Stimulated activated CD4-positive, alpha-beta T cell treated with anti-CD3 and anti-CD28 coated beads, Interleukin-15, amount 100 ng/mL, for 48 hours (primary cell): ENCODE data around the gene GABRG2.
"Not testable (repeated sequence)": the region's sequence is repeated elsewhere in the genome, so short reads cannot be mapped to it uniquely, and the experiment has no call there.

Experiments used
- DNase-seq, 2 donors: peaks; one replicate each; pipeline ENCODE4 v3.0.0-alpha.2; 2020; ENCODE audit warnings: low read depth in 2 of 2

The GABRG2 gene

DNA sequence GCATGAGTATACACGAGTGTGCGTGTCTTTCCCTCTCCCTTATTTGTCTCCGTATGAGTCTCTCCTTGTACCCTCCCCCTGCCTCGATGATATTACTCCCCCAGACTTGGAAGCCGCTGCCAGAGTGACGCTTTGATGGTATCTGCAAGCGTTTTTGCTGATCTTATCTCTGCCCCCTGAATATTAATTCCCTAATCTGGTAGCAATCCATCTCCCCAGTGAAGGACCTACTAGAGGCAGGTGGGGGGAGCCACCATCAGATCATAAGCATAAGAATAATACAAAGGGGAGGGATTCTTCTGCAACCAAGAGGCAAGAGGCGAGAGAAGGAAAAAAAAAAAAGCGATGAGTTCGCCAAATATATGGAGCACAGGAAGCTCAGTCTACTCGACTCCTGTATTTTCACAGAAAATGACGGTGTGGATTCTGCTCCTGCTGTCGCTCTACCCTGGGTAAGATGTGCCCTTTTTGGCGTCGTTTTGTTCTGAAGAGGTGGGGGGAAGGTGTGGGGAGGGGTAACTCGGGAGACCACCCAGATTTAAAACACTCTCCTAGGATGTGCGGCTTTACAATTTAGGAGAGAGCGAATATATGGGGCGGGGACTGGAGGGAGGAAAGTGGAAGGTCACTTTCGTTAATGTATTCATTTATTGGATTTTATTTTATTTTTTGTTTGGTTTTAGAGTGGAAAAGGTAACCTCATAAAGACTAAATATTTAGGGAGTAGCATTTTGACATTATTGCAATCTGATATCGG is at the start of gene GABRG2:
Gene GABRG2 (plus strand): TSS at position 119 of the 757 bp plus-strand sequence. CDS start 227 bp downstream, at position 346.
- DNase-seq, result no peak

DNA sequence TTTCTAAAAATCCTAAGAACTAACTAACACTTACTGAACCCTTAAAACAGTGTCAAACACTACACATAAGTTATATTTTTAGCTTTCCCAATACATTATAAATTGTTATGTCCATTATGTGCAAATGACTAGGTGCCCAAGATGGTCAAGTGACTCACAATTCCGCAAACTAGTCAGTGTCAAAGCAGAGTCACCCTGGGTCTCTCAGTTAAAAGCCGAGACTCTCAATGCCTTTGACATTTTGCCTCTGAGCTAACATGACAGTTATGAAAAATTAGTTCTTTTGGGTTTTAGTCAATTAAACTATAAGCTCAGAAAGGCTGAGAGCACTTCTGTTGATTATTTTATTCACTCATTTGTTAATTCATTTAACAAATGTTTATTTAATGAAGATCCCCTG is 42.3 kb upstream of the GABRG2 start:
- no peak for DNase-seq

DNA sequence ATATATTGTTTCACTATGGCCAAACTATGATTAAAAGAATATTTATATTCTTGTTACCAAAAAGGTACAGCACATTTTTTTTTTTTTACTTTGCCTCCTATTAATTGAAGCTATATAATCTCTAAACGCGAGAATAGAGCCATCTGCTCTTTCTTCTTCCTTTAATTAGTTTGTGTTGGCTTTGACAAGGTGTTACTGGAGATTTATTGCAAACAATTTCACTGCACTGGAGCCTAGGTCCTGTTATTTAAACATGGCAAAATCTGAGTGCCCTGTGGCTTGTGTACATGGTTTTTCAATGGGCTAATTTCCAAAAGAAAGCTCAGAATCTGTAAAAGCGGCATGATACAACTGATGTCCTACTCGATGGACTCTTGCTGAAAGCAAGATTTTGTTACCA is 40.8 kb upstream of the GABRG2 start:
- no peak for DNase-seq

DNA sequence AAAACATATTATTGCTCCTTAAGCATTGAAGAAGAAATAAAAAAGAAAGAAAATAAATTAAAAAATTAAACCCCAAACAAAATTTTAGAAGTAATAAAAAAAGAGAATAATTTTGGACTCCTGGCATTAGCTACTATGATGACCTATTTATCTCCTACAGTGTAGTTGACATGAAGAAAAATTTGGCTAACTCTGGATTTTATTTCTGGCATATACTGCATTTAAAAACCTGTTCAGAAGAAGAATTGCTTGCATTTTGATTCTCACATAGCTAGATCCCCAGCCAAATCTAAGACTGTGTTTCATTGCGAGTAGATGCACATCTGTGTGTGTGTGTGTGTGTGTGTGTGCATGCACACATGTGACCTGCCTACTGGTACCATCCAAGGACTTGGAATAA is 30.1 kb upstream of the GABRG2 start:
- DNase-seq, result no peak

DNA sequence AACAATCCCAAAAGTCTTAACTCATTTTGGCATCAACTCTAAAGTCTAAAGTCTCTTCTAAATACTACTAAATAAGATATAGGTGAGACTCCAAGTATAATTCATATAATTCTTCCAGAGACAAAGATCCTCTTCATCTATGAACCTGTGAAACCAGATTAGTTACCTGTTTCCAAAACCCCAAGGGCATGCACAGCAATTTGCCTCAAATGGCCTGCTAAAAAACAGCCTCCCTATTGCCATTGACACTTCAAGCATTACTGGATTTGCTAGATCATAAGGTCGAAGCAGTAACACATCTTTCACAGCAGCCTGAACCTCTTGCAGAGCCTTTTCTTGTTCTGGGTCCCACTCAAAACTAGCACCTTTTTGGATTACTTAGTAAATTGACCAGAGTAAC is 20.3 kb upstream of the GABRG2 start:
- no peak for DNase-seq

DNA sequence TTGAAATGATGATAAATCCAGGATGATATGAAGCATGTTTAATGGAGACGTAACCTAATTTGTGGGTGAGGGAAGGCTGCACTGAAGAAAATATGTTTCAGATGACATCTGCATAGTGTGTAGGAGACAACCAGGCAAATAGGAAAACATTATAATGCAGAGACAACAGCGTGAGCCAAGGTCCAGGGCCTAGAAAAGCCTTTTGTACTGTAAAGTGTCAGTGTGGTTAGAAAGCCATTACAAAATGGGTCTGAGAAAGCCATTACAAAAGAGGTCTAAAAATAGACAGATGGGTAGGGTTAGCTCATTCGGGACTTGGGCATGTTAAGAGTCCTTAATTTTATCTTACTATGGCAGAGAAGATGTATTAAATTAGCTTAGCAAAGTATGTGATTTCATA is 14.9 kb upstream of the GABRG2 start:
- DNase-seq, result no peak

DNA sequence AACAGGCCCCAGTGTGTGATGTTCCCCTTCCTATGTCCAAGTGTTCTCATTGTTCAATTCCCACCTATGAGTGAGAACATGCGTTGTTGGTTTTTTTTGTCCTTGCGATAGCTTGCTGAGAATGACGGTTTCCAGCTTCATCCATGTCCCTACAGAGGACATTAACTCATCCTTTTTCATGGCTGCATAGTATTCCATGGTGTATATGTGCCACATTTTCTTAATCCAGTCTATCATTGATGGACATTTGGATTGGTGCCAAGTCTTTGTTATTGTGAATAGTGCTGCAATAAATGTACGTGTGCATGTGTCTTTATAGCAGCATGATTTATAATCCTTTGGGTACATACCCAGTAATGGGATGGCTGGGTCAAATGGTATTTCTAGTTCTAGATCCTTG is 12.5 kb upstream of the GABRG2 start:
- not testable (repeated sequence) for DNase-seq

DNA sequence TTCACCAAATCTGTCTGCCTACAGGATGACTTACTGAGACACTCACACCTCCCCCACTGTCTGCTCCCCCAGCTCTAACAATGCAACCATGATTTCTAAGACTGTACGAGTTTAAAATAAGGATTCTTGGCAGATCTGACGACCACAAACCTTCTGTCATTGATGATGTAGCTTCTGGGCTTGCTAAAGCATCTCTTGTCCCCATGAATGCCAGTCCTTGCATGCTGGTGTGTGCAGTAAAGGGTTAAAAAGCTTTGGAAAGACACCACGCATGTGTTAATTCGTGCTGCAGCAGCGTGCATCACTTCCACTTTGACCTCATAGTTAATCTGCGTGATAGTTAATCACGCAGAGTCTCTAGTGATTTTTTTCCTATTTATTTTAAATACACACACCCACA is 411 bp upstream of the GABRG2 start:
- no peak for DNase-seq

DNA sequence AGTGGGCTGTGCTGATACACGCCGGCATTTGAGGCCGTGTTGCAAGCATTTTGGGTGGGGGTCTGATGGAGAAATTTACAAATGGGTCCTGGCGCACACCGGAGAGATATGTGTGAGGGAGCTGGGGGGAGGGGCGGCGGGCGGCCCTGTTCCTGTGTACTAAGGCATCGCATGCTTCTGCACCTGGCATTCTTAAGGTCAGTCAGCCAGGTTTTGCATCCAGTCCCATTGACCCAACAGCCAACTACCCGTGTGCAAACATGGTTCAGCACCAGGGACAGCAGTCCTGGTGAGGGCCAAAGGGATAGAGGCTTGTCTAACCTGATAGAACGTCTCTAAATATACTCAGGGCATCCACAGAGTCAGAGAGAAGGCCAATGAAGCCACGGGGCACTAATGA is 839 bp downstream of the GABRG2 start:
- DNase-seq, result no peak

DNA sequence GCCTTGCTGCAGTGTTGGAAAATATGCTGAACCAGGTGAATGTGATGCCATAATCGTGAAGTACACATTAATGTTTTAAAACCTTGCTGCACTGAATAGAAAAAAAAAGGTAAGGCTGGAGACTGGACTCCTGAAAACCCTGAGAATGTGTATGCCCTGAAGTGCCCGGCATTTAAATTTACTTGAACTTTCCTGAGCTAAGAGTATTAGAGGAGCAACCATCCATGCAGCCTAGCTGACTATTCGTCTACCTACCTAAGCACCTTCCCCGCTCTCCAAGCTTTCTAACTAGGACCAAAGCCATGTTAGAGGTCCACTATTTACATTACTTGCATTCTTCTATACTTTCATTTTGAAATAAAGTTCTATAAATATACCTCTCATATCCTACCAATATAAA is 1.4 kb downstream of the GABRG2 start:
- no peak for DNase-seq

DNA sequence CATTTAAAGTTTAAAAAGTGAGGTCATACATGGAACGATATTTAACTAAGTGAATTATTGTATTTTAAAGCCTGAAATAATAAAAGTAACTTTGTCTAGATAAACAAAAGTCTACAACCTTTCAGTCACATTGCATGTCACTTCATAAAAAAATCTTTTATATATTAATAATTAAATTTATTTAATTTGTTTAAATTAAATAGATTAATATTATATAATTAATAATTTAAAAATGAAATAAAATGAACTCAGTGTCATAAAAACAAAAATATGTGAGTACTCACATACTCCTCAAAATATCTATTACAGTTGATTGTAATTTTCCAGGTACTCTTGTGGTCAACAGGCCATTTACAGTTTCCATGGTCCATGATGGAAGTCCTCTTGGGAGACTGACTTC is 11.2 kb downstream of the GABRG2 start:
- no peak for DNase-seq

DNA sequence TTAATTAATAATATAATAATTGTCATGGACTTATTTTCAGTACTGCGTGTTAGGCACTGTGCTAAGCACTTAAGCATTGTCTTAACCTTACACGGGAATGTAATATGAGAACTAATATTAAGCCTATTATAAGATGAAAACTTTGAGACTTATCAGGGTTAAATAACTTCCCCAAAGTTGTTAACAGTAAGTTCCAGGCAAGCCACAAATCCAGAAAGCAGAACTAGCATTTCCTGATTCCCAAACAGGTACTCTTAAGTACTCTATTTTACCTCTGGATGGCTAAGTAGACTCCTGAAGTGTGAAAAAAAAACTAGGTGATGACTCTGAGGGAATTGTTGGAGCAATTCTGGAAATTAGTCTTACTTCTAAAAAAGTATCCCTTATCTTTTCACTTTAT is 23.8 kb downstream of the GABRG2 start:
- no peak for DNase-seq

DNA sequence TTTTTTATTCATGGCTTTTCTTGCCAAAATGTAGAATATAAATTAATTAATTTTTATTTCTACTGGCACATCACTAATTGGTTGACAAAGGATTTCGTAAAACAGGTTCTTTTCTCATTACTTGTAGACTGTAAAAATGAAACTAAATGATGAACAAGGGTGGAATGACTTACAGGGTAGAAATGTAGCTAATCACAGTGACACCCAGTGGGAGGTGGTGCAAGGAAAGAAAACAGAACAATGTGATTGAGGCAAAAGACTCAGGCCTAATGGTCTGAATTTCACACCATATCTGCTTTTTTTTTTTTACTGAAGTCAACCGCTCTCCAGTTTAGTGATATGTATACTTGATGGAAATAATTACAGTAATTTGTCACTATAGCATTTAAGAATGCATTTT is 28.9 kb downstream of the GABRG2 start:
- DNase-seq, result no peak

DNA sequence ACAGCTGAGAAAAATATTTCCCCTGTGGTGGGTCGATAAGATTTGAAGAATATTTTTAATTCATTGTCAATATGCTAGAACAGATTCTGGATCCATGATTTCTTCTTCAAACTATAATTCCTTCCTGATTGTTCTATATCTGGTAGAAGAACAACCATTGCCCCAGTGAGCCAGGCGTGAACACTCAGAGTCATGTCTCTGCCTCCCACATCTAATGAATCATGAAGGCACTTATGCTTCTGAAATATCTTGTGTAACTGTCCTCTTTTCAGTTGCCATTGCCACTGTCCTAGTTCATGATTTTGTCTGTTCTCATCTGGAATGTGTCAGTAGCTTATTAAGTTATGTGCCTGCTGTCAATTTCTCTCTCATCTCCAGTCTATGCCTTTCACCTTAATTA is 40.0 kb downstream of the GABRG2 start:
- no peak for DNase-seq

DNA sequence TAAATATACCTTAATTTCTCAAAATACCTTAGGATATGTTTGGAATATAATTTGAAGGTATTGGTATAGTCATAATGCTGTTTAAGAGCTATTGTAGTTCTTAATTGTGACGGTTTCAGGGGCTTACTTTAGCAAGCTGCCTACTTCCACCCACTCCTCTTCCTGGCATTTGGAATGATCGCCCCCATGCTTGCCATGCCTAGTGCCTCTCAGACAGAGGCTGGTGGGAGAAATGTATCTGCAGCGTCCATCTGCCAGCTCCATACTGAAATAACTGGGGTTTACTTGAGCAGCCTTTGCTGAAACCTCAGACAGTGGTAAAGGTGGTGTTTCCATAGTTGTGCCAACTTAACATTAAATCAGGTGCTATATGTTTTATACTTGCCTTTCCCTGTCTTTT is 52.2 kb downstream of the GABRG2 start:
- no peak for DNase-seq

DNA sequence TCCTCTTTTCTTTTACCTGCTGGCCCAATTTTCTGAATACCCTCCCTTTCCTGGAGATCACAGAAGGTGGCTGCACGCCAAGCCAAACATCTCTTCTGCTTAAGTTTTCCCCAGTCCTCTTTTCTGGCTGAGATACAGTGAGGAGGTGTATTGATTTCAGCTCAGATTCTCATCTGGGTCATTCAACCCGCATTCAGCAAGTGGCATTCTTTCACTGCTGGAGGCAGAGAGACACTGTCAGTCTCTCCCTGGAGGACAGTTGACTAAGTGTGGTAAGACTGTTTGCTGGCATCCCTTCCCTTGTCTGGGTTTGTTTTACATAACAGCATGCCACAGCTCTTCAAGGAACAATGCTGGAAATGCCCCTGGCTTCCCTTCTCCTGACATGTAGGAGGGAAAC is 60.5 kb downstream of the GABRG2 start:
- DNase-seq, result no peak

DNA sequence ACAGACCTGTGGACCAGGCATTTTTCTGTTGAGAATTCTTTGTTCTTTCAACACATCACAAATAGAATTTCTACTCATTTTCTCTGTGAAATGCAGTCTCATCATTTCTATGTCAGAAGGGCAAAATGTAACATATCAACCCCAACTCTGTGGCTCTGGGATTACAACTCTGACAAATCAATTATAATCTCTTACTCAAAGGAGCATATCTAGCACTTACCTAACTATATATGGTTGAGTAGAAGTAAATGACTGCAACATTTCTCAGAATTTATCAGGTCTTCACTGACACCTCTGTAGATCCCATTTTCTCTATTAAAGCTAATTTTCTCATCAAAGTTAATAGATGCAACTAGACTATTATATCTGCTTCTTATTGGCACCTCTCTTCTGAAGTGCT is 64.8 kb downstream of the GABRG2 start:
- DNase-seq, result no peak

DNA sequence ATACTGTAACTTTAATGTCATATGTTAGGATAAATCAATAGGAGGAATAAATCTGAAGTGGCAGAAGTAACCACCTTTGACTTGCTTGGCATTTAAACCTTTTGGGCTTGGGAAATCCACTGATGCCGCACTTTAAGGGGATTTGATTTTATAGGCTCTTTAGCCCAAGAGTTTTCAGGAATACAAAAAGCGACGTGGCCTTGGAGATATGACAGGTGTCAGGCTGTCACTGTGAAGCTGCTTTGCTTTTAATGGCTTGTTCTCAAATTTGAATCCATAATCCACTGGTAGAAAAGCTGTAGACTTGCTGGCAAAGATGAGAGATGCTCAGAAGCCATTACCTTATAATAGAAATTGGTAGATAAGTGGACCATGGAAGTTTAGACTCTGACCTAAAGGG is 71.6 kb downstream of the GABRG2 start:
- no peak for DNase-seq

DNA sequence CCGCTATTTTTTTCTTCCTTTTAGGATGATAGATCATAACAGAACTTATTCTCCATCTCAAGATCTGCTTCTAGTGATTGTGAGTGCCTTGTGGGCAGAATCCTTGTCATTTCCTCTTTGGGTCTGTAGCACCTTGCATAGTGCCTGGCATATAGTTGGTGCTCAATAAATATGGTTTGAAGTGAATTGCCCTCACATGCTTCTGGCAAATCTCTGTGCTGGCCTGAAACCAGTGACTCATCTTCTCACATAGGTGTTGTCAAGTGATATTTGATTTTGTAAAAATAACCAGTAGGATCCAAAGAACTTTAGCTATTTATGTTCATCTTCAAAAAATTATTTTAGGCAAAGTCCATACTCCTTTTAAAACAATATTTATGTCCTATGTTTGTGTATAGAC is 86.7 kb downstream of the GABRG2 start:
- no peak for DNase-seq

DNA sequence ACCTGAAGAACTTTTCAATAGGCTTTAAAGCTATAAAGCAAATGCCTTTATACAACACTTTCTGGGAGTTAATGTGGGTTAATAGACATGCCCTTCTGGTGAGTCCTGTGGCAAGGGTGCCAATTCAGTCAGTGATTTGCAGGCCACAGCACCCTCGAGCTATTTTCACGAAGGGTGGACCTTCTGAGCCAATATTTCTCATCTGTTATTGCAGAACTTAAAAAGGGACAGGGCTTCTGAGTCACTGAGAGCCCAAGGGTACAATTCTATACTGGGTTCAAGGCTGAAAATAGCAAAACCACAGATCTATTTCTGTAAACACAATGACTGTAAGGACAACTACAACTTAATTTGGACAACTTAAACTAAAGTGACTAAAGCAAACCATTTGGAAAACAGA is 92.8 kb downstream of the GABRG2 start:
- DNase-seq, result no peak

DNA sequence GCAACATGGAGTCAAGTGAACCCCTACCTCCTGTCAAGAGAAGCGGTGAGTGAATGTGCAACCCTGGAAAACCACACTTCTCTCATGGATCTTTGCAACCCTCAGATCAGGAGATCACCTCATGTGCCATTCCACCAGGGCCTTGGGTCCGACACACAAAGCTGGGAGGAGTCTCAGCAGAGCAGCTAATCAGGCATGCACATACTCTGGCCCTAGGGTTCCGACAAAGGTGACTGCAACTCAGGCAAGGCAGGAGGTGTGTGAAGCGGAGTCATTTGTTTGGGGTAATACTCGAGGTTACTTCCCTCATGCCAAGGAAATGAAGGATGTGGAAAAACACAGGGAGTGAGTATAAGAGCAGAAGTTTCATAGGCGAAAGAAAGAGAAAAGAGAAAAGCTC is 96.1 kb downstream of the GABRG2 start:
- no peak for DNase-seq

DNA sequence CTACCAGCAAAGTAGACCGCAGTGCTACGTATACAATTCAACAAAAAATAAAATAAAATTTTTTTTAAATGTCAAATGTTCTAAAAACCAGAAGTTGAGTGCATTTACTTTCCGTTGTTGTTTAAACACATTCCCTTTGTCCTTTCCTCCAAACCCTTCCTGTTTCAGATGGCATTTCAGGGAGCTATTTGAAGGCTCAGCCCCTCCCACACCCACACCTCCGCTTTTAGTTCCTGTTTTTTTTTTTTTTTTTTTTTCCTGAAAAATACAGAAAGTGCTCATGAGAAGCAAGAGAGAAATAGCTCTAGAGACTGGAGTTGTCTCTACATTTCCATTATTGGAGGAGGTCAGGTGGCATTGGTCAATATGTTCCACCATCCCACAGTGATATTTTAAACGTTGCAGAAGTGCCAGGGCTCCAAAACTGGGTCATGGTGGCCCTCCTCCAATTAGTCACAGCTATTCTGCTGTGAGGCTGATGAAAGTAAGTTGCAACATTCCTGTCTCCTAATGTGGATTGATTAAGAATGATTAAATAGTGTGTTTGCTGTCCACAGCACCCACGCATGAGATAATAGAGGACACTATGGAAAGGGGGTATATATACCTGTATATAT is 106.9 kb downstream of the GABRG2 start:
- DNase-seq, result no peak

DNA sequence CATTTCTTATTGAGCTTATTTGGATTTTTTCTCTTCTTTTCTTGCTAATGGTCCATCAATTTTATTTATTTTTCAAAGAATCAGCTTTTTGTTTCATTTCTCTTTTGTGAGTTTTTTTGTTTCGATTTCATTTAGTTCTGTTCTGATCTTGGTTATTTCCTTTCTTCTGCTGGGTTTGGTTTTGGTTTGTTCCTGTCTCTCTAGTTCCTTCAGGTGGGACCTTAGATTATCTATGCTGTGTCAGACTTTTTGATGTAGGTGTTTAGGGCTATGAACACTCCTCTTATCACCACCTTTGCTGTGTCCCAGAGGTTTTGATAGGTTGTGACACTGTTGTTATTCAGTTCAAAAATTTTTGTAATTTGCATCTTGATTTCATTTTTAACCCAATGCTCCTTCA is 119.8 kb downstream of the GABRG2 start:
- no peak for DNase-seq

DNA sequence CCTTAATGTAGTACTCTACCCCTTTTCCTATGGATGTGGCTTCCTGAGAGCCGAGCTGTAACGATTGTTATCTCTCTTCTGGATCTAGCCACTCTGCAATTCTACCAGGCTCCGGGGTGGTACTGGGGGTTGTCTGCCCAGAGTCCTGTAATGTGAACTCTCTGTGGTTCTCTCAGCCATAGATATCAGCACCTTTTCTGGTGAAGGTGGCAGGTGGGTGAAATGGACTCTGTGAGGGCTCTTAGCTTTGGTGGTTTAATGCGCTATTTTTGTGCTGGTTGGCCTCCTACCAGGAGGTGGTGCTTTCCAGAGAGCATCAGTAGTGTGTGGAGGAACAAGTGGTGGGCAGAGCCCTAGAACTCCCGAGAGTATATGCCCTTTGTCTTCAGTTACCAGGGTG is 122.1 kb downstream of the GABRG2 start:
- DNase-seq, result no peak
